ENCODE results near the gene RASL10A.
"Not testable (repeated sequence)": the region's sequence is repeated elsewhere in the genome, so short reads cannot be mapped to it uniquely, and the experiment has no call there.

The RASL10A gene

GRCh38 chr22:29315286-29316140 is at the start of gene RASL10A:
Gene RASL10A, minus strand, starts transcription at chr22:29315697. Its CDS starts 451 bp downstream, at chr22:29315246.
- H3K9ac ChIP-seq (ENCODE audit: low read length) = no peak within 1 kb of the TSS
- H3K36me3 ChIP-seq (ENCODE audit: insufficient read depth, low read length) = no peaks in the 10 kb centered on the region
- H3K27ac ChIP-seq (ENCODE audit: low read depth, low read length) = no peak within 1 kb of the TSS
- H3K4me1 ChIP-seq (ENCODE audit: insufficient read depth, low read length) = peaks cover 30% of the 10 kb centered on the region
- H3K4me3 ChIP-seq (ENCODE audit: low read depth in 1 of 2, low read length in 2 of 2) = peak within 1 kb of the TSS; percentile 15 to 41
- H3K27me3 ChIP-seq (ENCODE audit: control insufficient read depth in 1 of 2, insufficient read depth in 2 of 2, low read length in 2 of 2) = peaks cover 17 to 30% of the 10 kb centered on the region in 2 donors
- H3K9me3 ChIP-seq (ENCODE audit: low read length) = no peaks in the 10 kb centered on the region

- H3K9ac ChIP-seq (ENCODE audit: low read length) = no peak overlapping the region
- H3K27me3 ChIP-seq (ENCODE audit: control insufficient read depth in 1 of 2, insufficient read depth in 2 of 2, low read length in 2 of 2) = no peaks in the 10 kb centered on the region
- H3K4me3 ChIP-seq (ENCODE audit: low read depth in 1 of 2, low read length in 2 of 2) = no peak overlapping the region
- no peaks in the 10 kb centered on the region for H3K9me3 ChIP-seq (ENCODE audit: low read length)
- peaks cover 32% of the 10 kb centered on the region for H3K36me3 ChIP-seq (ENCODE audit: insufficient read depth, low read length)
- H3K27ac ChIP-seq (ENCODE audit: low read depth, low read length) = no peak overlapping the region
- H3K4me1 ChIP-seq (ENCODE audit: insufficient read depth, low read length) = peaks cover 10% of the 10 kb centered on the region
Observed at GRCh38 chr22:29359469-29359868, 44.0 kb upstream of the RASL10A start.

- not testable (repeated sequence) for H3K9me3 ChIP-seq (ENCODE audit: low read length); H3K27ac ChIP-seq (ENCODE audit: low read depth, low read length); H3K27me3 ChIP-seq (ENCODE audit: control insufficient read depth in 1 of 2, insufficient read depth in 2 of 2, low read length in 2 of 2); H3K9ac ChIP-seq (ENCODE audit: low read length); H3K4me3 ChIP-seq (ENCODE audit: low read depth in 1 of 2, low read length in 2 of 2)
- Histone ChIP-seq H3K4me1 (ENCODE audit: insufficient read depth, low read length) (peaks cover 10% of the 10 kb centered on the region), H3K36me3 (ENCODE audit: insufficient read depth, low read length) (peaks cover 53% of the 10 kb centered on the region)
Observed at GRCh38 chr22:29357193-29357890, 41.8 kb upstream of the RASL10A start.

GRCh38 chr22:29353860-29354259 is 38.4 kb upstream of the RASL10A start:
- peaks cover 82% of the 10 kb centered on the region for H3K36me3 ChIP-seq (ENCODE audit: insufficient read depth, low read length)
- H3K9ac ChIP-seq (ENCODE audit: low read length) = no peak overlapping the region
- no peaks in the 10 kb centered on the region for H3K9me3 ChIP-seq (ENCODE audit: low read length)
- no peaks in the 10 kb centered on the region for H3K27me3 ChIP-seq (ENCODE audit: control insufficient read depth in 1 of 2, insufficient read depth in 2 of 2, low read length in 2 of 2)
- no peak overlapping the region for H3K27ac ChIP-seq (ENCODE audit: low read depth, low read length)
- H3K4me1 ChIP-seq (ENCODE audit: insufficient read depth, low read length) = no peaks in the 10 kb centered on the region
- no peak overlapping the region for H3K4me3 ChIP-seq (ENCODE audit: low read depth in 1 of 2, low read length in 2 of 2)

GRCh38 chr22:29353286-29353685 is 37.8 kb upstream of the RASL10A start:
- Histone ChIP-seq H3K4me3 (ENCODE audit: low read depth in 1 of 2, low read length in 2 of 2) (no peak overlapping the region), H3K9ac (ENCODE audit: low read length) (no peak overlapping the region), H3K4me1 (ENCODE audit: insufficient read depth, low read length) (no peaks in the 10 kb centered on the region), H3K27ac (ENCODE audit: low read depth, low read length) (no peak overlapping the region), H3K36me3 (ENCODE audit: insufficient read depth, low read length) (peaks cover 82% of the 10 kb centered on the region), H3K27me3 (ENCODE audit: control insufficient read depth in 1 of 2, insufficient read depth in 2 of 2, low read length in 2 of 2) (no peaks in the 10 kb centered on the region), H3K9me3 (ENCODE audit: low read length) (no peaks in the 10 kb centered on the region)

GRCh38 chr22:29352778-29353177 is 37.3 kb upstream of the RASL10A start:
- Histone ChIP-seq H3K9me3 (ENCODE audit: low read length) (no peaks in the 10 kb centered on the region), H3K4me3 (ENCODE audit: low read depth in 1 of 2, low read length in 2 of 2) (no peak overlapping the region), H3K9ac (ENCODE audit: low read length) (no peak overlapping the region), H3K4me1 (ENCODE audit: insufficient read depth, low read length) (no peaks in the 10 kb centered on the region), H3K27ac (ENCODE audit: low read depth, low read length) (no peak overlapping the region), H3K27me3 (ENCODE audit: control insufficient read depth in 1 of 2, insufficient read depth in 2 of 2, low read length in 2 of 2) (no peaks in the 10 kb centered on the region), H3K36me3 (ENCODE audit: insufficient read depth, low read length) (peaks cover 83% of the 10 kb centered on the region)

- peaks cover 91% of the 10 kb centered on the region for H3K36me3 ChIP-seq (ENCODE audit: insufficient read depth, low read length)
- no peak overlapping the region for H3K27ac ChIP-seq (ENCODE audit: low read depth, low read length)
- no peak overlapping the region for H3K9ac ChIP-seq (ENCODE audit: low read length)
- H3K27me3 ChIP-seq (ENCODE audit: control insufficient read depth in 1 of 2, insufficient read depth in 2 of 2, low read length in 2 of 2) = no peaks in the 10 kb centered on the region
- H3K4me3 ChIP-seq (ENCODE audit: low read depth in 1 of 2, low read length in 2 of 2) = no peak overlapping the region
- peaks cover 8% of the 10 kb centered on the region for H3K4me1 ChIP-seq (ENCODE audit: insufficient read depth, low read length)
- H3K9me3 ChIP-seq (ENCODE audit: low read length) = no peaks in the 10 kb centered on the region
Observed at GRCh38 chr22:29351891-29352290, 36.4 kb upstream of the RASL10A start.

- Histone ChIP-seq H3K4me3 (ENCODE audit: low read depth in 1 of 2, low read length in 2 of 2) (no peak overlapping the region), H3K36me3 (ENCODE audit: insufficient read depth, low read length) (peaks cover 88% of the 10 kb centered on the region), H3K9ac (ENCODE audit: low read length) (no peak overlapping the region), H3K4me1 (ENCODE audit: insufficient read depth, low read length) (peaks cover 16% of the 10 kb centered on the region), H3K9me3 (ENCODE audit: low read length) (no peaks in the 10 kb centered on the region), H3K27me3 (ENCODE audit: control insufficient read depth in 1 of 2, insufficient read depth in 2 of 2, low read length in 2 of 2) (no peaks in the 10 kb centered on the region), H3K27ac (ENCODE audit: low read depth, low read length) (no peak overlapping the region)
Observed at GRCh38 chr22:29351042-29351441, 35.5 kb upstream of the RASL10A start.

- Histone ChIP-seq H3K4me3 (ENCODE audit: low read depth in 1 of 2, low read length in 2 of 2) (no peak overlapping the region), H3K27me3 (ENCODE audit: control insufficient read depth in 1 of 2, insufficient read depth in 2 of 2, low read length in 2 of 2) (no peaks in the 10 kb centered on the region), H3K9me3 (ENCODE audit: low read length) (no peaks in the 10 kb centered on the region), H3K27ac (ENCODE audit: low read depth, low read length) (no peak overlapping the region), H3K9ac (ENCODE audit: low read length) (no peak overlapping the region), H3K4me1 (ENCODE audit: insufficient read depth, low read length) (peaks cover 28% of the 10 kb centered on the region), H3K36me3 (ENCODE audit: insufficient read depth, low read length) (peaks cover 74% of the 10 kb centered on the region)
Observed at GRCh38 chr22:29348956-29349355, 33.5 kb upstream of the RASL10A start.

- Histone ChIP-seq H3K4me3 (ENCODE audit: low read depth in 1 of 2, low read length in 2 of 2) (no peak overlapping the region), H3K4me1 (ENCODE audit: insufficient read depth, low read length) (peaks cover 34% of the 10 kb centered on the region), H3K9ac (ENCODE audit: low read length) (no peak overlapping the region), H3K9me3 (ENCODE audit: low read length) (no peaks in the 10 kb centered on the region), H3K27me3 (ENCODE audit: control insufficient read depth in 1 of 2, insufficient read depth in 2 of 2, low read length in 2 of 2) (no peaks in the 10 kb centered on the region), H3K36me3 (ENCODE audit: insufficient read depth, low read length) (peaks cover 65% of the 10 kb centered on the region), H3K27ac (ENCODE audit: low read depth, low read length) (no peak overlapping the region)
Observed at GRCh38 chr22:29348041-29348440, 32.5 kb upstream of the RASL10A start.

- Histone ChIP-seq H3K9me3 (ENCODE audit: low read length) (no peaks in the 10 kb centered on the region), H3K27me3 (ENCODE audit: control insufficient read depth in 1 of 2, insufficient read depth in 2 of 2, low read length in 2 of 2) (no peaks in the 10 kb centered on the region), H3K36me3 (ENCODE audit: insufficient read depth, low read length) (peaks cover 58% of the 10 kb centered on the region), H3K27ac (ENCODE audit: low read depth, low read length) (no peak overlapping the region), H3K4me1 (ENCODE audit: insufficient read depth, low read length) (peaks cover 37% of the 10 kb centered on the region), H3K4me3 (ENCODE audit: low read depth in 1 of 2, low read length in 2 of 2) (no peak overlapping the region), H3K9ac (ENCODE audit: low read length) (no peak overlapping the region)
Observed at GRCh38 chr22:29346659-29347058, 31.2 kb upstream of the RASL10A start.
